ENCODE results near the gene GRAP.
"Not testable (repeated sequence)": the region's sequence is repeated elsewhere in the genome, so short reads cannot be mapped to it uniquely, and the experiment has no call there.

The GRAP gene

DNA sequence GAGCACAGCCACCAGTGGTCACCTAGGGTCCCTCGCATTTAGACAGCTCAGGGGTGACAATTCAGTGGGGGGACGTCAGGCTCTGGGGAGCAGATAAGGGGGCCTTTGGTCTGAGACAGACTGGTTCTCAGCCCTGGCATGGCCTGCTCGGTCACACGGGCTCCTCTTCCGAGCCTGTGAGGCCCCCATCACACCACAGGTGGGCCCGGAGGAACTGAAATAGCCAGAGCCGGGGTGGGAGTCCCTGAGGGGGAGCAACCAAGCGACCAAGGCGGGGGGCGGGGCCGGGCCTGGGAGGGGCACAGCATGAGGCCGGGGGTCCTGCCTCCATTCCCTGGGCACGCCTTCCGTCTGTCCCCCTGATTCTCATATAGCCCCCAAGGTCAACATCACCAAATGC, 4.4 kb downstream of the GRAP start:
- DNase-seq (ENCODE audit: low read depth, low spot score) = not testable (repeated sequence)

DNA sequence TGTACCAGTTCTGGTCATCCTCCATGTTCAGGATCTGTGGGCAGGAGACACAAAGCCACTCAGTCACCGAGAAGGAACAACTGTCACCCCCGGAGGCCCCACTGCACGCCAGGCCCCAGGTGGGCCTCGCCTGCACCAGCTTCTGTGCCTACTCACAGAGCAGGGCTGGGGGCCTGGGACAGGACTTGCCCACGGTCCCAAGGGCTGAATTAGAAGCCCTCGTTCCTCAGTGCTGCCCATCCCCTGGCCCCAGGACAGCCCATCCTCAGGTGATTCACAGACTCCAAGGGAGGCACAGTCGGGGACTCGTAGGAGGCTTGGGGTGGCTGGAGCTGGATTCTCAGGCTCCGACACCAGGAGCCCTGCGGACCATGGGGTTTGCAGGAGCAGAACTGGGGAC, 4.9 kb downstream of the GRAP start:
- not testable (repeated sequence) for DNase-seq (ENCODE audit: low read depth, low spot score)

DNA sequence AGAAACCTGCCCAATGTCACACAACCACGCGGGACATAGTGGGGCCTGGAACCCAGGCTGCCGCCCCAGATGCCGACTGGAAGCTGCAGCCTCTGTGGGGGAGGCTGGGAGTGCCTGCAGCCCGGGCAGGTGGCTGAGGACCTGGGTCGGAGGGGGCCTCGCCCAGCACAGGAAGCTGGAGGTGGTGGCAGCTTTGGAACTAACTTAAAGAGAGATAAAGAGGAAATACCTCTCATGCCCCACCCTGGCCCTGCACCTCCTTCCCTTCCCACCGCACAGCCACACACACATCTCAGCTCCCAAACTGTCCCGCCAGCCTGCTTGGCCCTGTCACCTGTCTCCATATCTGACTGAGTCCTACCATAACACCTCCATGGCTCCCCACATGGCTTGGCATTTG, 6.4 kb downstream of the GRAP start:
- not testable (repeated sequence) for DNase-seq (ENCODE audit: low read depth, low spot score)

DNA sequence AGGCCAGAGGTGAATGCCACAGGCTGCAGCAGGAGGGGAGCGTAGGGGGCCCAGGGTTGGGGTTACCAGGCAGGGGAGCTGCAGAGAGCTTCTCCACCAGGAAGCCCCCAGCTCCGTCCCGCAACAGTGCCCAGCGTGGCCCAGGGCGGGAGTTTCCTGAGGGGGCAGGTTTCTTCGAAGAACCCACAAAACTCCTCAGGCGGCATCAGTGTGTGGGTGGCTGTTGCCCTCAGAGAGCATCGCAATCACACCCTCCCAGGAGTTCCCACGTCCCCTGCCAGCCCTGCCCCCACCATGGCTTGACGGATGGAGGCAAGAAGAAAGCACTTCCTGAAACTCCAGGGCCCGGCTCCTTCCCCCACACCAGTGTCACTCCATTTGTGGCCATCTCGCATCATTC, 8.0 kb downstream of the GRAP start:
- not testable (repeated sequence) for DNase-seq (ENCODE audit: low read depth, low spot score)

DNA sequence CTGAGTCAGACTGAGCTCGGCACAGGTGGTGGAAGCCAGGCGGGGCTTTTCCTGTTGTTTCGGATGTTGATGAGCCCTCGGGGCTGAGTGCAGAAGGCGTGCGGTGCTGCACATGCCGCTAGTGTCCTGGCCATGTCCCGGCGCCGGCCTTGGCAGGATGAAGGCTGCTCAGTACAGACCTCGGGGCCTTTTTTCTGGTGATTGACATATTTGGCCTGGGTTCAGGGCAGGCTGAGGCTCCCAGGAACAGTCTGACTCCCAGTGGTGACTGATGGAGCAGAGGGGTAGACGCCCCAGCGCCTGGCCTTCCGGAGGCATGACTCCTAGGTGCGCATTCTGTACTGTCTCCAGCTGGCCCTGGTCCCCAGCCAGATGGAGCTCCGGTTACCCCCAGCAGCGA, 8.8 kb downstream of the GRAP start:
- DNase-seq (ENCODE audit: low read depth, low spot score) = not testable (repeated sequence)

DNA sequence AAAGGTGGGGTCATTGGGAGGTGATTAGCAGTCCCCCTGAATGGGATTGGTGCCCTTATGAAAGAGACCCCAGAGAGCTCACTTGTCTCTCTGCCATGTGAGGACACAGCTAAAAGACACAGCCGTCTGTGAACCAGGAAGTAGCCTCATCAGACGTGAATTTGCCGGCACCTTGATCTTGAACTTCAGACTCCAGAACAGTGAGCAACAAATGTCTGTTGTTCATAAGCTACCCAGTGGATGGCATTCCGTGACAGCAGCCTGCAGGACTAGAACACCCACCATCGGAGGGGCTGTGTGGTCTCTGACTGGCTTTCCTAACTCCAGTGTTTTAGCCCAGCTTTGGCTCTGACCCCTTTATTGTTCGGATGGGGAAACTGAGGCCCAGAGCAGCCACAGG, 9.2 kb downstream of the GRAP start:
- not testable (repeated sequence) for DNase-seq (ENCODE audit: low read depth, low spot score)

DNA sequence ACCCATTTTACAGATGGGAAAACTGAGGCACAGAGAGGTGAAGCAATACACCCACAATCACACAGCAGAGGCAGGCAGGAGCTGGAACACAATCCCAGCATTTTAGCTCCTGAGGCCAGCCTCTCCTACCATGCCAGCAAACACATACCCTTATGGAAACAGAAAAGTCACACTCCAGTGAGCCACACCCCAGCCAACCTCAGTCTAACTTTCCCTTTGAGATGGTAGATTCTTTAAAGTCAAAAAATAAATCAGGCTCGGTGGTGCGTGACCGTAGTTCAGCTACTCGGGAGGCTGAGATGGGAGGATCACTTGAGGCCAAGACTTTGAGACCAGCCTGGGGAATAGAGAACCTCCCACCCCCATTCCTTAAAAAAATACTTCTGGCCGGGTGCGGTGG, 10.6 kb downstream of the GRAP start:
- not testable (repeated sequence) for DNase-seq (ENCODE audit: low read depth, low spot score)

DNA sequence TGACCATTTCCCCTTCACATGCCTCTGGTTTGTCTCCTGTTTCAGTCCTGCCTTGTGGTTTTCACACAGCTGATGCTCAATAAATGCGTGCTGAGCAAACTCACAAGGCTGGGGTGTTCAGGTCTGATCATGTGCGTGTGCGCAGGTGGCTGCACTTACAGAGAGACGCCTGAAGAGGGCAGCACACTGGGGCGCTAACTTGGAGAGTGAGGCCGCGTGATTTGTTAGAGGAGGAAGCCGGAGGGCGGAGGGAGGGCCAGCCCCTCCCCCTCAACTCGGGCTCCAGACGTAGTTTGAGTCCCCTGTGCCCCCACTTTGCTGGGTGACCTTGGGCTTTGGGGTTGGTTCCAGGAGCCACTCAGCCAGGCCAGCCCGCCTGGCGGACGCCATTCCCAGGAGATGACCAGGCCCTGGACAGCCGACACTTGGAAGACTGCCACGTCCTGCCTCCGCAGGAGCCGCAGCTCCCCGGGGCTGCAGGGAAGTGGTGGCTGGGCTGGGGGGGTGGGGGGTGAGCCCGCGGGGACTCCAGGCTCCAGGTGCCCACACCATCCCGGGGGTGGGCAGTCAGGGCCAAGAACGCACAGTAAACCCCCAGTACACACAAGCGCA, 14.3 kb downstream of the GRAP start:
- DNase-seq (ENCODE audit: low read depth, low spot score) = not testable (repeated sequence)

DNA sequence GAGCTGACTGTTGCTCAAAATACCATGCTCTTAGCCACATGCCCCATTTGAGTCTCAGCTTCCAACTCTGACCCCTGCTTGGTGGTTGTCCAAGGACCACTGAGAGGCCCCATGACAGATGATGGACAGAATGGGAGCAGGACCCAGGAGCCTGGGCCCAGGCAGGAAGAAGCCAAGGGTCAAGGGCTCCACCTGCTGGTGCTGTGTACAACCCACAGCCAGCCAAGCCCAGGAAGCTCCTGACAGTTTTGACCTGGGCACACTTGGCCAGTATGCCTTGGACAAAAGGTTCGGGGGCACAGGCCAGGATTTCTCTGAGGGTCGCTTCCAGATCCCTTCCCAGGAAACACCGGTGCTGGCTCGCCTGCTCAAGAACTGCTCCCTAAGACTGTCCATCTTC, 15.0 kb downstream of the GRAP start:
- not testable (repeated sequence) for DNase-seq (ENCODE audit: low read depth, low spot score)

DNA sequence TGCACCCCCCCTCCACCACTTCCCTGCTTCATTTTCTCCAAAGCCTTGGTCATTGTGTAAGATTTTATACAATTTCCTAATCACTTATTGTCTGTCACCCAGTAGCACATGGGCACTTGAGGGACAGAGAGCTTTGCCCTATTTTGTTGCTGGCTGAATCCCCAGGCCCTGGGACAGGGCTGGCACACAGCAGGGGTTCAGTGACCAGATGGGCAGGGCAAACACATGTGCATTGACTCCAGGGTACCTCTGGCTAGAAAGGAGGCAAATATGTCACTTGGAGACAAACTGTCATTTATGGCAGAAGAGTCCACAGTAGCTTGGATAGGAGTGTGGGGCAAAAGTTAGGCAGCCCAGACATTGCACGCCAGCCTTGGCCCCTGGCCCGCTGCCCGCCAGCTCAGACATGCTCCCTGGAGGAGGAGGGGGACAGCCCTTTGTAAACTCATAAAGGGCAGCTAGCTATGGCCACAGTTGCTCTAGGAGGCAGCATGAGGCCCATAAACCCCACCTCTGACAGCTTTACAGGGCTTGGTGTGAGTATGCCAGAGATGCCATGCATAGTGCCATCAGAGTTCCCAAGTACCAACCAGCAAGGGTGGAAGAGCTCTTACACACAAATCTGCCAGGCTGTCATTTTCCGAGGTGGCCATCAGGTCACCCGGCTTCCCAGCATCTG, 15.8 kb downstream of the GRAP start:
- DNase-seq (ENCODE audit: low read depth, low spot score) = not testable (repeated sequence)

DNA sequence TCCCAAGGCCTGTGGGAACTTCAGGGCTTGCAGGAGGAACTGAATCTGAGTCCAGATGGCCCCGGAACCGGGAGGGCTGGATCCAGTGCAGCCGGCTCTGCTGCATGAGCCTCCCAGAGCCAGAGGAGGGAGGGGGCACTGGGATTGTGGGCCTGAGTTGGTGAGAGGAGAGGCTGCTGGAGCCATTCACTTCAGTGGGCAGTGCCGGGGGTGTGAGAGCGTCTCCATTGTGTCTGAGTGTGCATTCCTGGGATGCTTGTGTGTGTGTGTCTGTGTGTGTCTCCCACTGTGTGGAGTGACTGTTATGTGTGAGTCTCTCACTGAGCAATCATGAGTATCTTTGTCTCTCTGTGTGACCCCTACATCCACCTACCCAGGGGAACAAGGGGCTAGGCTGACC, 17.0 kb downstream of the GRAP start:
- DNase-seq (ENCODE audit: low read depth, low spot score) = not testable (repeated sequence)

DNA sequence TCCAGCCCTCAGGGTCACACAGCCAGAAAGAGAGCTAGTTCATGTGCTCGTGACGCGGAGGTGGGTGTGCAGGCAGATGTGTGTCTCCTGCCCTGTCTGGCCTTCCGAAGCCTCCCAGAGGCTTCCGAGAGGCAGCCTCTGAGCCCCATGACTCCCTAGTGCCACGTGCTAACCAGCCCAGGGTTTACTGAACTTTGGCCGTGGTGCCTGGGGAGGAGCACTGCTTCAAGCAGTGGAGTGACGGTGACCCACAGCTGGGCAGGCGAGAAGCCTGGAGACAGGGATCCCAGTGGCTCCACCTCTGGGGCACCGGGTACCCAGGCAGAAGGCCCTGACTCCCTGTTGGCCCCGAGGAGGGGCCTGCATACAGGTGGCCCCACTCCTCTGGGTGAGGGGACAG, 18.1 kb downstream of the GRAP start:
- not testable (repeated sequence) for DNase-seq (ENCODE audit: low read depth, low spot score)

DNA sequence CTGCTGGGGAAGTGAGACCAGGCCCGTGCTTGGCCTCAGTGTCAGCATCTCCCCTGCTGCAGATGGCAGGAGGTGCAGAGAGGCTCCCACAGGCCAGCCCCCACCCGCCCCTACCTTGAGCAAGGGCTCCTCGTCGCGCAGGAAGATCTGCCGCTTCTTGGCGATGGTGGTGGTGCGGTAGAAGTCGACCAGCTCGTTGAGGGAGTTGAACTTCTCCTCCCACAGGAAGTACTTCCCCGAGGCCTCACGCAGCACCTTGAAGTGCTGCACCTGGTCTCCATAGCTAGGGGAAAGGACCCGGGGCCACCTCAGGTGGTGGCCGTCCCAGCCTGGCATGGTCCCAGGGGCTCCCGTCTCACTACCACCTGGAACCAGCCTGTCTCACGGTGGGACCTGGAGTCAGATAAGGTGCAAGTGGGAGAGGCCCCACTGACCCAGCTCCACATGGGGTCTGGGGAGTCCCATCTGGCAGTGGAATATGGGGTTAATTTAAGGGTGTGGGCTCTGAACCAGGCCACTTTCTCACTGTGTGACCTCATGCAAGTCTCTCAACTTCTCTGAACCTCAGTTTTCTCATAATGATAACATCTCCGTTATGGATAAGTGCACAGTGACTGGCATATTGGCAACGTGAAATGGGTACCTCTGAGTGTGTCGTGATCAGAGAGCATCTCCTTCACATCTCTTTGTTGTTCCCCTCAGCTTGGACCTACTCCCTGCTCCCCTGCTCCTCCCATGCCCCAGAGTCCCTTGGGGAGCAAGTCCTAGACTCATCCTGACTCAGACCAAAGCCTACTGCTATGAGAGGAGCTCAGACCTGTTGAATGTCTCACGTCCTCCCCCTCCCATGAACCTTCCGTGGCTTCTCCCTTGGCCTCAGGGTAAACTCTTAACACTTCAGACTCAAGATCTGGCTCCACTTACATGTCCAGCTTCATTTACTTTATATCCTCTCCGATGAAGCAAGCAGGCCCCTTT, 22.4 kb downstream of the GRAP start:
- DNase-seq (ENCODE audit: low read depth, low spot score) = no peak

DNA sequence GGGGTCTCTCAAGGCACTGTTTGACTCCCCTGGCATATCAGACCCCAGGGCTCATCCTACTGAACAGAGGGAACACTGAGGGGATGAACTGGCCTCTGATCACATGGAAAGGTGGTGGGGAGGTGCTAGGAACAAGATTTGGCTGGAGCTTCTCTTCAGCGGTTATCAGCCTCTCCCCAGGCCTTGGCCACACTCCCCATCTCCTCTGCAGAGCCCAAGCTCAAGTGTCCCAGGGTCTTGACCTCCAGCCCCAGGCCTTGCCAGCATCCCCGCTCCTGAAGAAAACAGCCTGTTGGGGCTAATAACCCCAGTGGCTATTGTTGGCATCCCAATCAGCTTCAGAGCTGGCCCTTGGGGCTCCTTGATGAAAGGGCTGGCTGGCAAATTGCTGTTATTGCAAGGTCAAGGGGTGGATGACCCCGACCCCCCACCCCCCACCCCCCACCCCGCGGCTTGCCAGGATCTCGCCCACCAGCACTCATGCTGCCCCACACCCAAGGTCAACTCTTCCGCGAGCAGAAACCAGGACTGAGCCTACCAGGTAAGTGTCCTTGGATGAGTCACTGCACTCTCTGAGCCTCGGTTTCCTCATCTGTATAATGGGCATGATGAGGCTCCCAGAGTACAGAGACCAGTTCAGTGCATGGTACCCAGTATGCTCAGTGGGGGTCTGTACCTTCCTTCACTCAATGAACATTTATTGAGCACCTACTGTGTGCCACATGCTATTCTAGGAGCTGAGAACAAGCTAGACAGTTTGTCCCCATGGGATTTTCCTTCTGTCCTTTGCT, 23.4 kb downstream of the GRAP start:
- DNase-seq (ENCODE audit: low read depth, low spot score) = no peak

DNA sequence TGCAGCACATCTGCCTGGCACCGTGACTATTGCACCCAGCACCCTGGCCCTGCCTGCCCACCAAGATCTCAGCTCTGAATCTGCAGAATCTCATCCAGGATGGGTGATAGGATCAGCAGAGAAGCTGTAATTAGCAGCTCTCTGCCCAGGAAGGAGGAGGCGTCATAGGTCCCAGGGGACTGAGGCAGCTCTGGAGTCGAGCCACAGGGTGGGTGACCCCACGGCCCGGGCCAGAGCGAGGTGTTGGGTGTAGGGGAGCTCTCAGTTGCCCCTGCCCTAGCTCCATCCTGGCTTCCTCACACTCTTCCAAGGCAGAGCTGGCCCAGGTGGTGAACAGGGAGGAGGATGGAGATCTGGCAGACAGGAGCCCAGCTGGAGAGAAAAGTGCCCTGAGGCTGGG, 24.0 kb downstream of the GRAP start:
- no peak for DNase-seq (ENCODE audit: low read depth, low spot score)

DNA sequence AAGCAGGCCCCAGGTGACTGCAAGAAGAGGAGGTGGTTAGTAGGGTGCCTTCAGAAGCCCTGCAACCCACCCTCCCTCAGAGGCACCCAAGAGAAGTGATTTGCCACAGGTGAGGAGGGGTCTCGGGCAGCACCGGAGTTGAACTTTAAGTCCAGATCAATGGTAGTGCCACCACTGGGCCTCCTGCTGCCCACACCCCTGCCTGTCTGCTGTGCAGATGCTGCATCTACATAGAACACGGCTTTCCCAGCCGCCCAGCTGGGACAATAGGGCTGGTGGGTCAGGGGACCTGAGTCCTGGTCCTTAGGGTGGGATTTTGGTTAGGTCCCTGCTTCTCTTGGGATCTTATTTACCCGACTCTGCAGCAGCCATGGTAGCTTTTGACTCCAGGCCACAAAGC, 24.6 kb downstream of the GRAP start:
- DNase-seq (ENCODE audit: low read depth, low spot score) = no peak

DNA sequence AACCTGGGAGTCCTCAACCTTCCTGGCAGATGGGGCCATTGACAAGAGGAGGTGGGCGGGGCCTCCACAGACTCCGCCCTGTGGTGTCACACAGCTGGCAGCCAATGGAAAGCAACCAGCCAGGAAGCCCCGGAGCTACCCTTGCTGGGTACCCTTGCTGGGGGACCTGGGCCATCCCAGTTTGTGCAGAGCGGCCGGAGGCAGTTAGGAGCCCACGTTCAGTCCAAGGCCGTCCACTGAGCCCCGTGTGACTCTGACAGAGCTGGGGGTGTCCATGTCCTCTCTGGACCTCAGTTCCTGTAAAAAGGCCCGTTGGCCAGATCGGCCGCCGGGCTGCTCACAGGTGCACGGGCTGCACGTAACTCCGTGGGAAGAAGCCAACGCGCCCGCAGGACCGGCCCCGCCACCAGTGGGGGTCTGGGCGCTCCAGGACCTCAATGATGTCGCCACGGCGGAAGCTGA, 25.1 kb downstream of the GRAP start:
- DNase-seq (ENCODE audit: low read depth, low spot score) = no peak

DNA sequence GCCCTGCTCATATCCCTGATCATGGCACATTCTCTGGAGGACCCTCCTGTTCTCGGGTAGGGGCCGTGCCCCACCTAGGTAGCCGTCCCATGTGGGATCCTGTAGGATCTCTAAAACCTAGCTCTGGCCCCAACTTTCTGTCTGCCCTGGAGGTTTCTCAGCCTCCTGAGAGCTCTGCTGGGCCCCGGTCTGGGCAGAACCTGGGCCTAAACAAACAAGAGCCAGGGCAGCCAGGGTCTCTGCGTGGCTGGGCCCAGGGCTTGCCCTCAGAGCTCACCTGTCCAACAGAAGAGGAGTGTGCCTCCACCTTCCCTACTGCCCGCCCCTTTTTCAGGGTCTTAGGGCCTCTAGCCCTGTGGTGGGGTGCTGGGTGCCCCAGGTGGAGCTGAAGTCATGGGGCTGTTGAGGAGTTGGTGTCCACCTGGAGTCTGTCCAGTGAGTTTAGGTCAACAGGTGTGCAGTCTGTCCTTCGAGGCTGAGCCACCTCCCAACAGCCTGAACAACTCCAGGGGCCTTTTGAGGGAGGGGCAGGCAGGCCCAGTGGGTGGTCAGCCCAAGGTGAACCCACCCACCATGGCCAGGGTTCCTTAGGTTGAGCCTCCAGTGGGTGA, 25.6 kb downstream of the GRAP start:
- DNase-seq (ENCODE audit: low read depth, low spot score) = not testable (repeated sequence)

DNA sequence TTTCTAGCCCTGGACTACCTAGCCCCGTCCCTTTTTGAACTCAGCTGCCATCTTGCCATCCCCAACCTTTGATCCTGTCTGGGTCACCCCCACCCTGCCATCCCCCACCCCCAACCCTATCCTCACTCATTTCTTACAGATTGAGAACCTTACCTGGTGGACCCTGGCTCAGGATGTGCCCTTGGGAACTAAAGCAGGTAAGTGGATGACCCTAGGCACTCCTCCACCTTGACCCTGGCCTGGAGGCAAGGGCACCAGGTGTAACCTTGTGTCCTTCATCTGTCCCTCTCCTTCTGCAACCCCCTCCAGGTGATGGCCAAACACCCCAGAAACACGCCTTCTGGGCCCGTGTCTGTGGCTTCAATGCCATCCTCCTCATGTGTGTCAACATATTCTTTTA, 26.7 kb downstream of the GRAP start:
- DNase-seq (ENCODE audit: low read depth, low spot score) = no peak

DNA sequence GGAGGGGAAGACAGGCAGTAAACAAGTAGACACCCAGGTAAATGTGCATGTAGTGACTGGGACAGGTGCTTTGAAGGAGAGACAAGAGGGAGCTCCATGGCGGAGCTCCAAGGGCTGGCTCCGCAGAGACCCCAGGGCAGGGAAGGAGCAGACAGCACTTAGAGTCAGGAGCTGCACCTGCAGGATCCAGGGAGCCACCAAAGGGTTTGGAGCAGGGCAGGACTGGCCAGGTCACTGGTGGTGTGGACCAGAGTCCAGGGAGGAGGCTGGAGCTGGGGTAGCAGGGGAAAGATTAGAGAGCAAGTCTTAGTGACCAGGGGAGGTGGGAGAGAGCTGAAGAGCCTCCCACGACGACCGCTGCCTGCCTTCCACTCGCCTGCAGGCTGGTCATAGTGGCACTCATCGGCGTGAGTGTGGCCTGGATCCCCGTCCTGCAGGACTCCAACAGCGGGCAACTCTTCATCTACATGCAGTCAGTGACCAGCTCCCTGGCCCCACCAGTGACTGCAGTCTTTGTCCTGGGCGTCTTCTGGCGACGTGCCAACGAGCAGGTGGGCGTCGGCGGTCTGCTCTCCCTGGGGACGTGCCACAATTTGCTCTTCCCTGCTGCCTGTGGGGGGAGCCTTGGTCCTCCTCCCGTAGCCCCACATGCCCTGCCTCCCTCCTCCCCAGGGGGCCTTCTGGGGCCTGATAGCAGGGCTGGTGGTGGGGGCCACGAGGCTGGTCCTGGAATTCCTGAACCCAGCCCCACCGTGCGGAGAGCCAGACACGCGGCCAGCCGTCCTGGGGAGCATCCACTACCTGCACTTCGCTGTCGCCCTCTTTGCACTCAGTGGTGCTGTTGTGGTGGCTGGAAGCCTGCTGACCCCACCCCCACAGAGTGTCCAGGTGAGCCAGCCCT, 27.5 kb downstream of the GRAP start:
- no peak for DNase-seq (ENCODE audit: low read depth, low spot score)
